GM23338 (cell line): ENCODE data around the gene TAF6L. TPM values are rescaled to one million over a fixed set of nuclear protein-coding genes. Genes with fewer than 3 reads are reported as not detected.

ENCODE experiments used
- ATAC-seq: fragments of 200-7000 bp; cut with Tn5 transposase; 3 replicates; pipeline ENCODE4 v1.9.1; 2020
- DNase-seq: peaks from one replicate; pipeline ENCODE4 v3.0.0-alpha.2; 2015; ENCODE audit warnings: low spot score
- H2AFZ ChIP-seq: fragments of 200-600 bp; sonication (generic); 2 replicates; pipeline ENCODE4 v1.8.0; 2016; ENCODE audit warnings: antibody characterized with exemption, mild to moderate bottlenecking, moderate library complexity
- H3F3A ChIP-seq: fragments of 200-600 bp; sonication (generic); replicated peaks from 2 replicates; pipeline ENCODE4 v1.8.0; 2017; ENCODE audit warnings: antibody characterized with exemption, mixed run types, low read depth
- H3K27ac ChIP-seq: fragments of 200-600 bp; sonication (generic); 2 replicates; pipeline ENCODE4 v1.6.1; 2016; ENCODE audit warnings: low read depth
- H3K27me3 ChIP-seq: fragments of 200-600 bp; sonication (generic); 2 replicates; pipeline ENCODE4 v1.8.0; 2016; ENCODE audit warnings: mild to moderate bottlenecking, mixed run types, moderate library complexity; ENCODE audit not compliant: insufficient read depth
- H3K36me3 ChIP-seq: fragments of 200-600 bp; sonication (generic); 2 replicates; pipeline ENCODE4 v1.8.0; 2016; ENCODE audit warnings: mild to moderate bottlenecking; ENCODE audit not compliant: insufficient read depth
- H3K4me1 ChIP-seq: fragments of 200-600 bp; sonication (generic); 2 replicates; pipeline ENCODE4 v1.8.0; 2016; ENCODE audit warnings: mild to moderate bottlenecking, moderate library complexity; ENCODE audit not compliant: insufficient read depth
- H3K4me2 ChIP-seq: fragments of 200-600 bp; sonication (generic); 2 replicates; pipeline ENCODE4 v1.7.1; 2017; ENCODE audit warnings: mixed run types
- H3K4me3 ChIP-seq: fragments of 200-600 bp; sonication (generic); 2 replicates; pipeline ENCODE4 v1.6.1; 2016; ENCODE audit warnings: mixed run types
- H3K79me2 ChIP-seq: fragments of 200-600 bp; sonication (generic); replicated peaks from 2 replicates; pipeline ENCODE4 v1.8.0; 2017; ENCODE audit warnings: mild to moderate bottlenecking; ENCODE audit not compliant: insufficient read depth
- H3K9me2 ChIP-seq: fragments of 200-600 bp; sonication (generic); 2 replicates; pipeline ENCODE4 v1.8.0; 2017; ENCODE audit not compliant: insufficient read depth
- H4K20me1 ChIP-seq: fragments of 200-600 bp; sonication (generic); replicated peaks from 2 replicates; pipeline ENCODE4 v1.8.0; 2017; ENCODE audit warnings: mild to moderate bottlenecking; ENCODE audit not compliant: insufficient read depth
- H3K27ac Mint-ChIP-seq: 2 replicates; pipeline ENCODE4 v1.8.0; 2020; ENCODE audit warnings: inconsistent platforms, mild to moderate bottlenecking, moderate library complexity, mixed read lengths
- H3K27me3 Mint-ChIP-seq: 3 replicates; pipeline ENCODE4 v1.8.0; 2022; ENCODE audit warnings: low read depth, mild to moderate bottlenecking, moderate library complexity, mixed read lengths, inconsistent platforms; ENCODE audit not compliant: insufficient read depth, poor library complexity
- H3K36me3 Mint-ChIP-seq: 3 replicates; pipeline ENCODE4 v1.8.0; 2021; ENCODE audit warnings: low read depth, mild to moderate bottlenecking, inconsistent platforms, moderate library complexity, mixed read lengths
- H3K4me1 Mint-ChIP-seq: 3 replicates; pipeline ENCODE4 v1.8.0; 2020; ENCODE audit warnings: mild to moderate bottlenecking, inconsistent platforms, mixed read lengths
- H3K4me3 Mint-ChIP-seq: 3 replicates; pipeline ENCODE4 v1.8.0; 2021; ENCODE audit warnings: moderate library complexity, mild to moderate bottlenecking, inconsistent platforms, mixed read lengths
- H3K9me3 Mint-ChIP-seq: 3 replicates; pipeline ENCODE4 v1.8.0; 2020; ENCODE audit warnings: moderate library complexity, mild to moderate bottlenecking, inconsistent platforms, mixed read lengths
- CREB1 ChIP-seq: fragments of 250-450 bp; sonication (Bioruptor Pico); IDR thresholded peaks from 2 replicates; pipeline ENCODE4 v1.5.0; 2020; ENCODE audit warnings: low read depth, mild to moderate bottlenecking, moderate library complexity
- EZH2 ChIP-seq: fragments of 200-600 bp; sonication (generic); IDR thresholded peaks from one replicate; pipeline ENCODE4 v1.8.0; 2017; ENCODE audit warnings: antibody characterized with exemption, mild to moderate bottlenecking, low read depth; ENCODE audit not compliant: unreplicated experiment
- EZH2phosphoT487 ChIP-seq: fragments of 200-600 bp; sonication (generic); IDR thresholded peaks from one replicate; pipeline ENCODE4 v1.8.1; 2018; ENCODE audit warnings: antibody characterized with exemption; ENCODE audit not compliant: unreplicated experiment
- NANOG ChIP-seq: IDR thresholded peaks from 2 replicates; pipeline ENCODE4 v1.6.1; 2016; ENCODE audit warnings: antibody characterized with exemption, borderline replicate concordance
- ZNF114 ChIP-seq: fragments of 250-450 bp; sonication (Bioruptor Pico); IDR thresholded peaks from 2 replicates; pipeline ENCODE4 v1.5.0; 2020; ENCODE audit warnings: mild to moderate bottlenecking, moderate library complexity
- polyA plus RNA-seq: library from polyadenylated mRNA; unstranded; fragments of >200 nt; fragmentation: Nextera tagmentation; extraction: Ambion mirVana; gene quantifications from 2 replicates; pipeline ENCODE4 v1.2.1, GENCODE V29; 2016
- total RNA-seq: library from RNA; depleted of rRNA; stranded (reverse); fragments of >200 nt; shearing (Covaris generic); gene quantifications from 2 replicates; pipeline ENCODE4 v1.2.3, GENCODE V29; 2014
- TF ChIP-seq, protein P1 (sequence below), 2 experiments: fragments of 200-600 bp in 1 of 2; sonication (generic) in 1 of 2; conservative IDR thresholded peaks; 2 replicates each; pipeline versions ENCODE4 v1.5.1 to v1.6.1; 2016 to 2017; ENCODE audit warnings: antibody characterized with exemption in 2 of 2, low read depth in 2 of 2, mild to moderate bottlenecking in 2 of 2, moderate library complexity in 1 of 2
- TF ChIP-seq, protein P2 (sequence below): IDR thresholded peaks from one replicate; pipeline ENCODE4 v1.6.1; 2018; ENCODE audit warnings: antibody characterized with exemption; ENCODE audit not compliant: unreplicated experiment

The TAF6L gene
- total and polyA plus RNA-seq, 2 experiments from 2014 or later: 21.8 to 30.6 TPM

DNA sequence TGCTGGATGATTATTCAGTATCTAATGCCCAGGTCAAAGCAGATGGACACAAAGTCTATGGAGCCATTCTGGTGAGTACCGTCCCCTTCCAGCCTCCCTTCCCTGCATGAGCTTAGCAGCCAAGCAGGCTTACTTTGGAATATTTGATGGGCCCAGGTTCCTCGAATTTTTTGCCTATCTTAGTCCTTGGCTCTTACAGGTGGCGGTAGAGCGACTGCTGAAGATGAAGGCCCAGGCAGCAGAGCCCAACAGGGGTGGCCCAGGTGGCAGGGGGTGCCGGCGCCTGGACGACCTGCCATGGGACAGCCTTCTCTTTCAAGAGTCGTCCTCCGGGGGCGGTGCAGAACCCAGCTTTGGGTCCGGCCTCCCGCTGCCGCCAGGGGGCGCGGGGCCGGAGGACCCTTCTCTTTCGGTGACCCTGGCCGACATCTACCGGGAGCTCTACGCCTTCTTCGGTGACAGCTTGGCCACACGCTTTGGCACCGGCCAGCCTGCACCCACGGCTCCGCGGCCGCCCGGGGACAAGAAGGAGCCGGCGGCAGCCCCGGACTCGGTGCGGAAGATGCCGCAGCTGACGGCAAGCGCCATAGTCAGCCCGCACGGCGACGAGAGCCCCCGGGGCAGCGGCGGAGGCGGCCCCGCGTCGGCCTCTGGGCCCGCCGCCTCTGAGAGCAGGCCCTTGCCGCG is 15.3 kb downstream of the TAF6L start:
- Histone ChIP-seq H3K4me1 (peaks cover 11% of the 10 kb centered on the region; the same call in 1 of the 2 replicates), H3K27me3 (no peaks in the 10 kb centered on the region), H3K4me3 (peak overlapping the region; percentile 77), H3F3A (peaks cover 46% of the 10 kb centered on the region), H2AFZ (no peak overlapping the region), H3K27ac (peak overlapping the region; percentile 98), H3K79me2 (peaks cover 37% of the 10 kb centered on the region), H4K20me1 (no peaks in the 10 kb centered on the region), H3K36me3 (peaks cover 12% of the 10 kb centered on the region; the same call in 1 of the 2 replicates), H3K4me2 (peak overlapping the region; percentile 86), H3K9me2 (no peaks in the 10 kb centered on the region)
- ATAC-seq (peak; percentile 75), DNase-seq (peak; percentile 97)
- H3K27me3 Mint-ChIP-seq: peaks cover 13% of the 10 kb centered on the region
- H3K9me3 Mint-ChIP-seq: no peaks in the 10 kb centered on the region; the same call in 2 of the 3 replicates
- TF ChIP-seq, protein P1, sequence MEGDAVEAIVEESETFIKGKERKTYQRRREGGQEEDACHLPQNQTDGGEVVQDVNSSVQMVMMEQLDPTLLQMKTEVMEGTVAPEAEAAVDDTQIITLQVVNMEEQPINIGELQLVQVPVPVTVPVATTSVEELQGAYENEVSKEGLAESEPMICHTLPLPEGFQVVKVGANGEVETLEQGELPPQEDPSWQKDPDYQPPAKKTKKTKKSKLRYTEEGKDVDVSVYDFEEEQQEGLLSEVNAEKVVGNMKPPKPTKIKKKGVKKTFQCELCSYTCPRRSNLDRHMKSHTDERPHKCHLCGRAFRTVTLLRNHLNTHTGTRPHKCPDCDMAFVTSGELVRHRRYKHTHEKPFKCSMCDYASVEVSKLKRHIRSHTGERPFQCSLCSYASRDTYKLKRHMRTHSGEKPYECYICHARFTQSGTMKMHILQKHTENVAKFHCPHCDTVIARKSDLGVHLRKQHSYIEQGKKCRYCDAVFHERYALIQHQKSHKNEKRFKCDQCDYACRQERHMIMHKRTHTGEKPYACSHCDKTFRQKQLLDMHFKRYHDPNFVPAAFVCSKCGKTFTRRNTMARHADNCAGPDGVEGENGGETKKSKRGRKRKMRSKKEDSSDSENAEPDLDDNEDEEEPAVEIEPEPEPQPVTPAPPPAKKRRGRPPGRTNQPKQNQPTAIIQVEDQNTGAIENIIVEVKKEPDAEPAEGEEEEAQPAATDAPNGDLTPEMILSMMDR (conservative IDR thresholded peaks at IDR 0.05; ENCODE audit: low read depth in 2 of 2): peak; percentile 76 to 92
- TF ChIP-seq ZNF114 (CRISPR knock-in tag) (no peak), EZH2phosphoT487 (no peak), CREB1 (CRISPR knock-in tag) (peak; percentile 68)
- peaks cover 22% of the 10 kb centered on the region for H3K4me1 Mint-ChIP-seq
- H3K27ac Mint-ChIP-seq: no peak overlapping the region
- H3K4me3 Mint-ChIP-seq: peak overlapping the region; percentile 72
- H3K36me3 Mint-ChIP-seq: peaks cover 72% of the 10 kb centered on the region

DNA sequence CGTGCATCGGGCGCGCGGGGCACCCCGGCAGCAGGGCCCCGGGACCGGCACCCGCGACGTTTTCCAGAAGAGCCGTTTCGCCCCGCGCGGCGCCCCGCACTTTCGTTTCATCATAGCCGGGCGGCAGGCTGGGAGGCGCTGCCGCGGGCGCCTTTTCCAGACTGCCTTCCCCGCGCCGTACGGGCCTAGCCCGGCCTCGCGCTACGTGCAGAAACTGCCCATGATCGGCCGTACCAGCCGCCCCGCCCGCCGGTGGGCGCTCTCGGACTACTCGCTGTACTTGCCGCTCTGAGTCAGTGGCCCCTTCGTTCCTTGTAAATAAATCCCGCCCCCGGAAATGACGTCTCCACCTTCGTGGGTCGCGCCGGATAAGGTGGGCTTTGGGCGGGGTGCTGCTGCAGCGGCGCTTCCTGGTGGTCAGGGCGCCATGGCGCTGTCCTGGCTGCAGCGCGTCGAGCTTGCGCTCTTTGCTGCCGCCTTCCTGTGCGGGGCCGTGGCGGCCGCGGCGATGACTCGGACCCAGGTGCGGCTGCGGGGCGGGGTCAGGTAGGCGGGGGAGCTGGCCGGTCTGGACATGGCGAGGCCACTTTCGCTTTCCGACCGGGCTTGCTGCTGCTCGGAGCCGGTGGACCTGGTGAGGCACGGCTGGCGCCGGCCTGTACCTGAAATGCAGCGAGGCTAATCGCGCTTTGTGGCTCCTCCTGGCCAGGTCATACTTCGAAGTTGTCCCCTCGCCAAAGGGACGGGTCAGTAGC is 16.0 kb downstream of the TAF6L start, which contains the start of gene TMEM179B:
Gene TMEM179B (plus strand): TSS at position 398 of the 755 bp plus-strand sequence. CDS start 30 bp downstream, at position 428.
- H3K4me3 ChIP-seq: peak within 1 kb of the TSS; percentile 77
- peak within 1 kb of the TSS; percentile 93 for H3K4me3 Mint-ChIP-seq
- peak; percentile 66 for ATAC-seq
- H3K27me3 ChIP-seq: no peaks in the 10 kb centered on the region
- peaks cover 25% of the 10 kb centered on the region for H3K4me1 Mint-ChIP-seq
- H4K20me1 ChIP-seq: no peaks in the 10 kb centered on the region
- peaks cover 12% of the 10 kb centered on the region; the same call in 1 of the 2 replicates for H3K36me3 ChIP-seq
- no peaks in the 10 kb centered on the region for H3K9me2 ChIP-seq
- H3K36me3 Mint-ChIP-seq: peaks cover 69% of the 10 kb centered on the region
- peaks cover 40% of the 10 kb centered on the region for H3K79me2 ChIP-seq
- H3K4me2 ChIP-seq: peak within 1 kb of the TSS; percentile 86
- H3K27me3 Mint-ChIP-seq: peaks cover 18% of the 10 kb centered on the region
- H3K4me1 ChIP-seq: peaks cover 11% of the 10 kb centered on the region; the same call in 1 of the 2 replicates
- H3K27ac ChIP-seq: peak within 1 kb of the TSS; percentile 98
- peaks cover 48% of the 10 kb centered on the region for H3F3A ChIP-seq
- H3K27ac Mint-ChIP-seq: peak within 1 kb of the TSS; percentile 99
- no peaks in the 10 kb centered on the region; the same call in 2 of the 3 replicates for H3K9me3 Mint-ChIP-seq
- DNase-seq: peak; percentile 100
- peak within 1 kb of the TSS; percentile 15; the same call in 1 of the 2 replicates for H2AFZ ChIP-seq
- no peak for TF ChIP-seq EZH2phosphoT487
- TF ChIP-seq, protein P2, sequence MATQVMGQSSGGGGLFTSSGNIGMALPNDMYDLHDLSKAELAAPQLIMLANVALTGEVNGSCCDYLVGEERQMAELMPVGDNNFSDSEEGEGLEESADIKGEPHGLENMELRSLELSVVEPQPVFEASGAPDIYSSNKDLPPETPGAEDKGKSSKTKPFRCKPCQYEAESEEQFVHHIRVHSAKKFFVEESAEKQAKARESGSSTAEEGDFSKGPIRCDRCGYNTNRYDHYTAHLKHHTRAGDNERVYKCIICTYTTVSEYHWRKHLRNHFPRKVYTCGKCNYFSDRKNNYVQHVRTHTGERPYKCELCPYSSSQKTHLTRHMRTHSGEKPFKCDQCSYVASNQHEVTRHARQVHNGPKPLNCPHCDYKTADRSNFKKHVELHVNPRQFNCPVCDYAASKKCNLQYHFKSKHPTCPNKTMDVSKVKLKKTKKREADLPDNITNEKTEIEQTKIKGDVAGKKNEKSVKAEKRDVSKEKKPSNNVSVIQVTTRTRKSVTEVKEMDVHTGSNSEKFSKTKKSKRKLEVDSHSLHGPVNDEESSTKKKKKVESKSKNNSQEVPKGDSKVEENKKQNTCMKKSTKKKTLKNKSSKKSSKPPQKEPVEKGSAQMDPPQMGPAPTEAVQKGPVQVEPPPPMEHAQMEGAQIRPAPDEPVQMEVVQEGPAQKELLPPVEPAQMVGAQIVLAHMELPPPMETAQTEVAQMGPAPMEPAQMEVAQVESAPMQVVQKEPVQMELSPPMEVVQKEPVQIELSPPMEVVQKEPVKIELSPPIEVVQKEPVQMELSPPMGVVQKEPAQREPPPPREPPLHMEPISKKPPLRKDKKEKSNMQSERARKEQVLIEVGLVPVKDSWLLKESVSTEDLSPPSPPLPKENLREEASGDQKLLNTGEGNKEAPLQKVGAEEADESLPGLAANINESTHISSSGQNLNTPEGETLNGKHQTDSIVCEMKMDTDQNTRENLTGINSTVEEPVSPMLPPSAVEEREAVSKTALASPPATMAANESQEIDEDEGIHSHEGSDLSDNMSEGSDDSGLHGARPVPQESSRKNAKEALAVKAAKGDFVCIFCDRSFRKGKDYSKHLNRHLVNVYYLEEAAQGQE: peak; percentile 12
- no peak for TF ChIP-seq EZH2
- no peak for TF ChIP-seq NANOG
